ENCODE measurements around the gene ATOSA. TPM values are rescaled to one million over a fixed set of nuclear protein-coding genes. Genes with fewer than 3 reads are reported as not detected.

The ATOSA gene
- total and polyA plus RNA-seq, 7 donors = 21.0 to 90.3 (median 50.1) TPM

DNA sequence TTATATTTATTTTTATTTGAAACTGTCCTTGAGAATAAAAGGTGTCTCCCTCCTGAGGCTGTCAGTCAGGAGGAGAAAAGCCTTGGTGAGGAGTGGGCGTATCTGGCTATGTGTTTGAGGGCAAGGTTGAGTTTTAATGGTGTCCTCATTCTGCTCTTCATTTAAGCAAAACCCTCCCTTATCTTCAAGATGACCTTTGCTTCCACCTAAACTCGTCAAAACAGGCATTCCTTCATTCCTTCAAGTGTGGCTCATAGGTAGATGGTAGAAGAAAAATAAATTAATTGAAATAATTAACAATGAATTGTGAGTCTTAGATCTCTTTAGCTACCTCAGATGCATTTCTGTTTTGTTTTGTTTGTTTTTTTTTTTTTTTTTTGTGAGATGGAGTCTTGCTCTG lies 39.4 kb upstream of the ATOSA start:
- Histone ChIP-seq H3K27me3 (no peaks in the 10 kb centered on the region), H3K4me1 (no peaks in the 10 kb centered on the region), H3K36me3 (no peaks in the 10 kb centered on the region), H3K4me3 (no peak overlapping the region), H3K9me3 (no peaks in the 10 kb centered on the region), H3K27ac (no peak overlapping the region)
- TF ChIP-seq, protein P1, sequence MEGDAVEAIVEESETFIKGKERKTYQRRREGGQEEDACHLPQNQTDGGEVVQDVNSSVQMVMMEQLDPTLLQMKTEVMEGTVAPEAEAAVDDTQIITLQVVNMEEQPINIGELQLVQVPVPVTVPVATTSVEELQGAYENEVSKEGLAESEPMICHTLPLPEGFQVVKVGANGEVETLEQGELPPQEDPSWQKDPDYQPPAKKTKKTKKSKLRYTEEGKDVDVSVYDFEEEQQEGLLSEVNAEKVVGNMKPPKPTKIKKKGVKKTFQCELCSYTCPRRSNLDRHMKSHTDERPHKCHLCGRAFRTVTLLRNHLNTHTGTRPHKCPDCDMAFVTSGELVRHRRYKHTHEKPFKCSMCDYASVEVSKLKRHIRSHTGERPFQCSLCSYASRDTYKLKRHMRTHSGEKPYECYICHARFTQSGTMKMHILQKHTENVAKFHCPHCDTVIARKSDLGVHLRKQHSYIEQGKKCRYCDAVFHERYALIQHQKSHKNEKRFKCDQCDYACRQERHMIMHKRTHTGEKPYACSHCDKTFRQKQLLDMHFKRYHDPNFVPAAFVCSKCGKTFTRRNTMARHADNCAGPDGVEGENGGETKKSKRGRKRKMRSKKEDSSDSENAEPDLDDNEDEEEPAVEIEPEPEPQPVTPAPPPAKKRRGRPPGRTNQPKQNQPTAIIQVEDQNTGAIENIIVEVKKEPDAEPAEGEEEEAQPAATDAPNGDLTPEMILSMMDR (IDR thresholded peaks at IDR 0.05) = no peak
- TF ChIP-seq POLR2AphosphoS5 (IDR thresholded peaks at IDR 0.05) (no peak), EP300 (IDR thresholded peaks at IDR 0.05) (no peak), POLR2A (IDR thresholded peaks at IDR 0.05) (no peak)
- no peak for DNase-seq
- intact Hi-C loops (cut with DNase I) = no loop called here
- 43 to 76% methylated on average over 2 of the region's 2 CpGs for WGBS, 2 donors

- DNase-seq = no peak
- Histone ChIP-seq H3K4me1 (no peaks in the 10 kb centered on the region), H3K27ac (no peak overlapping the region), H3K9me3 (no peaks in the 10 kb centered on the region), H3K36me3 (no peaks in the 10 kb centered on the region), H3K27me3 (no peaks in the 10 kb centered on the region), H3K4me3 (no peak overlapping the region)
- TF ChIP-seq POLR2AphosphoS5 (IDR thresholded peaks at IDR 0.05) (no peak), POLR2A (IDR thresholded peaks at IDR 0.05) (no peak), EP300 (IDR thresholded peaks at IDR 0.05) (no peak)
- TF ChIP-seq, protein P1 (IDR thresholded peaks at IDR 0.05) = no peak
- 93 to 95% methylated on average over 6 of the region's 6 CpGs for WGBS, 2 donors
- intact Hi-C loops (cut with DNase I) = no loop called here
These were observed 38.7 kb upstream of the ATOSA start for GRCh38 chr15:52717924-52718323.

DNA sequence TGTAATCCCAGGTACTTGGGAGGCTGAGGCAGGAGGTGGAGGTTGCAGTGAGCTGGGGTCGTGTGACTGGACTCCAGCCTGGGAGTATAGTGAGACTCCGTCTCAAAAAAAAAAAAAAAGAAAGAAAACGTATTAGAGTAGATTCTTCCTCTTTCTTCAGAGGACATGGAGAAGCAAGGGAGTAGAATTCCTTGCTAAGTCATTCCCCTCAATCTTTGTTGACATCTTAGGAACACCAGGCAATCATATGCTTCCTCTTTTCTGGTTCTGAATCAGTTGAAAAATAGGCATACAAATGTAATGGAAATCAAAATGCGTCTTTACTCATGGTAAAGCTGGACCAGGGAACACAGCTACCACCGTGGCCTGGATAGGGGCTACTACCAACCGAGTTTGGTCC lies 38.3 kb upstream of the ATOSA start:
- Histone ChIP-seq H3K9me3 (no peaks in the 10 kb centered on the region), H3K27ac (no peak overlapping the region), H3K4me3 (no peak overlapping the region), H3K27me3 (no peaks in the 10 kb centered on the region), H3K36me3 (no peaks in the 10 kb centered on the region), H3K4me1 (no peaks in the 10 kb centered on the region)
- WGBS, 2 donors = 80 to 90% methylated on average over 6 of the region's 6 CpGs
- no peak for TF ChIP-seq POLR2AphosphoS5 (IDR thresholded peaks at IDR 0.05)
- TF ChIP-seq, protein P1 (IDR thresholded peaks at IDR 0.05) = no peak
- TF ChIP-seq EP300 (IDR thresholded peaks at IDR 0.05) = no peak
- TF ChIP-seq POLR2A (IDR thresholded peaks at IDR 0.05) = no peak
- intact Hi-C loops (cut with DNase I) = no loop called here
- no peak for DNase-seq

DNA sequence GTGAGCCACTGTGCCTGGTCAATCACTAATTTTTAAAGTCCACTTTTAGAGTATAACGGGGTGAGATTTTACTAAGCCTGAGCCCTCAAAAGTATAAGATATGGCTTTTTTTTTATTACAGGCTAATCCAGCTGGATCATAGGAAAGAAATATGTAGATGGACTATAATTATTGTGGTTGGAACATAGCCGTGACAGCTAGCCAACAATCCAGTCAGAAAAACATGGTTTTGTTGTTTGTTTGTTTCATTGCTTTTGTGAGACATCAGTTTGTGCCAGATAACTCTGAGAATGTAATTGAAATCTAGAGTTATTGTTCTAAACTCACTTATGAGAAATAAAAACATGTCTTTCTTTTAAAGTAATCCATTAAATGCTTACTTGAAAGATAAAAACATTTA lies 37.3 kb upstream of the ATOSA start:
- DNase-seq = no peak
- 58 to 84% methylated on average over 2 of the region's 2 CpGs for WGBS, 2 donors
- Histone ChIP-seq H3K4me1 (no peaks in the 10 kb centered on the region), H3K27ac (no peak overlapping the region), H3K36me3 (no peaks in the 10 kb centered on the region), H3K27me3 (no peaks in the 10 kb centered on the region), H3K9me3 (no peaks in the 10 kb centered on the region), H3K4me3 (no peak overlapping the region)
- TF ChIP-seq, protein P1 (IDR thresholded peaks at IDR 0.05) = no peak
- TF ChIP-seq POLR2A (IDR thresholded peaks at IDR 0.05) (no peak), POLR2AphosphoS5 (IDR thresholded peaks at IDR 0.05) (no peak), EP300 (IDR thresholded peaks at IDR 0.05) (no peak)
- intact Hi-C loops (cut with DNase I) = no loop called here

- DNase-seq = no peak
- WGBS, 2 donors = 81% methylated on average over 5 of the region's 5 CpGs
- Histone ChIP-seq H3K4me1 (no peaks in the 10 kb centered on the region), H3K27ac (no peak overlapping the region), H3K4me3 (no peak overlapping the region), H3K27me3 (no peaks in the 10 kb centered on the region), H3K9me3 (no peaks in the 10 kb centered on the region), H3K36me3 (no peaks in the 10 kb centered on the region)
- intact Hi-C loops (cut with DNase I) = no loop called here
- TF ChIP-seq POLR2A (IDR thresholded peaks at IDR 0.05) (no peak), POLR2AphosphoS5 (IDR thresholded peaks at IDR 0.05) (no peak), EP300 (IDR thresholded peaks at IDR 0.05) (no peak)
- TF ChIP-seq, protein P1 (IDR thresholded peaks at IDR 0.05) = no peak
These were observed 36.2 kb upstream of the ATOSA start for GRCh38 chr15:52715411-52715810.
